ENCODE measurements around the gene TPRX1. TPM values are rescaled to one million over a fixed set of nuclear protein-coding genes. Genes with fewer than 3 reads are reported as not detected.

Gene TPRX1
- total and polyA plus RNA-seq, 2 of the 4 experiments (the other 2 are of a cell fraction): not detected

- Histone ChIP-seq H4K20me1 (ENCODE audit: insufficient read depth, low read length) (no peaks in the 10 kb centered on the region), H3K23ac (ENCODE audit: low read depth, low read length) (no peak overlapping the region), H2BK120ac (ENCODE audit: low read depth, low read length) (no peak overlapping the region), H3K36me3 (ENCODE audit: control insufficient read depth, insufficient read depth, low read length) (no peaks in the 10 kb centered on the region), H2BK5ac (ENCODE audit: low read depth, low read length, poor library complexity, severe bottlenecking) (no peak overlapping the region), H4K91ac (ENCODE audit: insufficient read depth, low read depth, low read length) (no peak overlapping the region), H3K27me3 (ENCODE audit: control insufficient read depth, insufficient read depth, low read length) (peaks cover 7% of the 10 kb centered on the region), H3K27ac (ENCODE audit: insufficient read depth, low read length) (no peak overlapping the region), H3K4me2 (ENCODE audit: low read depth, low read length) (no peak overlapping the region), H3K4me1 (ENCODE audit: control insufficient read depth, insufficient read depth, low read length) (no peaks in the 10 kb centered on the region), H2BK20ac (ENCODE audit: low read depth, low read length) (no peak overlapping the region), H4K8ac (ENCODE audit: low read depth in 2 of 2, low read length in 2 of 2) (no peak overlapping the region), H3K4me3 (ENCODE audit: insufficient read depth, low read depth, low read length) (no peak overlapping the region), H2AFZ (replicated peaks; ENCODE audit: low read length, poor library complexity) (no peak overlapping the region), H2AK5ac (ENCODE audit: low read depth, low read length) (no peak overlapping the region), H3K4ac (ENCODE audit: low read depth, low read length) (no peak overlapping the region), H4K5ac (ENCODE audit: low read depth, low read length) (no peak overlapping the region), H2AK9ac (replicated peaks; ENCODE audit: low read depth, low read length, poor library complexity) (no peak overlapping the region), H3K9me3 (ENCODE audit: control insufficient read depth, insufficient read depth, low read length) (no peaks in the 10 kb centered on the region), H3K9me1 (ENCODE audit: insufficient read depth, low read length) (no peaks in the 10 kb centered on the region), H2BK15ac (ENCODE audit: low read depth, low read length) (no peak overlapping the region), H3K56ac (ENCODE audit: extremely low read depth, insufficient read depth, low read length) (no peak overlapping the region), H3K9ac (ENCODE audit: low read depth, low read length) (no peak overlapping the region), H3K18ac (ENCODE audit: low read depth, low read length) (no peak overlapping the region), H3K14ac (replicated peaks; ENCODE audit: low read depth, low read length) (no peak overlapping the region), H3K79me1 (ENCODE audit: low read depth in 1 of 2, low read length in 2 of 2) (no peaks in the 10 kb centered on the region)
- in situ Hi-C loops (cut with MboI; ENCODE audit: low sequenced_read_pairs): no loop called here
- DNase-seq: no peak
- BruUV-seq (replicated peaks): no TSS peak
- TF ChIP-seq CTCF (conservative IDR thresholded peaks at IDR 0.05; ENCODE audit: low read depth, low read length) (no peak), CEBPB (IDR thresholded peaks at IDR 0.05; ENCODE audit: low read depth, low read length) (no peak), RCOR1 (IDR thresholded peaks at IDR 0.05; ENCODE audit: insufficient replicate concordance, low read length) (no peak), MAZ (IDR thresholded peaks at IDR 0.05; ENCODE audit: borderline replicate concordance, low read depth, low read length) (no peak)
- CTCF ChIA-PET: no interaction called here
- intact Hi-C loops (cut with micrococcal nuclease): no loop called here
- POLR2A ChIA-PET (ENCODE audit: unreplicated experiment): no interaction called here
- dilution Hi-C loops (cut with HindIII; ENCODE audit: low sequenced_read_pairs, unreplicated experiment): no loop called here
- WGBS, 2 experiments (ENCODE audit: extremely low coverage in 2 of 2, insufficient read length in 1 of 2): no CpG with 5 or more reads among the region's 14 CpGs
- ATAC-seq (ENCODE audit: low read depth): no peak
Observed at GRCh38 chr19:47797996-47798903, 6.1 kb downstream of the TPRX1 start.

Measured in IMR-90 (cell line).